ENCODE measurements around the gene DNAJB8.
A peak's percentile ranks its signal among the peaks of the same experiment; 100 is the strongest.

Gene DNAJB8

GRCh38 chr3:128427872-128428822, 38.5 kb downstream of the DNAJB8 start:
- H3K4me3 ChIP-seq (ENCODE audit: low read depth, low read length), result no peak overlapping the region
- DNase-seq (ENCODE audit: low read depth), result no peak
- in situ Hi-C loops (cut with HindIII; ENCODE audit: low sequenced_read_pairs), result no loop called here
- TF ChIP-seq CTCF (IDR thresholded peaks at IDR 0.05; ENCODE audit: low read depth, low read length, missing control alignments), result no peak

- in situ Hi-C loops (cut with HindIII; ENCODE audit: low sequenced_read_pairs), result no loop called here
- H3K4me3 ChIP-seq (ENCODE audit: low read depth, low read length), result no peak overlapping the region
- DNase-seq (ENCODE audit: low read depth), result no peak
- no peak for TF ChIP-seq CTCF (IDR thresholded peaks at IDR 0.05; ENCODE audit: low read depth, low read length, missing control alignments)
Observed at GRCh38 chr3:128427175-128427857, 39.4 kb downstream of the DNAJB8 start.

DNA sequence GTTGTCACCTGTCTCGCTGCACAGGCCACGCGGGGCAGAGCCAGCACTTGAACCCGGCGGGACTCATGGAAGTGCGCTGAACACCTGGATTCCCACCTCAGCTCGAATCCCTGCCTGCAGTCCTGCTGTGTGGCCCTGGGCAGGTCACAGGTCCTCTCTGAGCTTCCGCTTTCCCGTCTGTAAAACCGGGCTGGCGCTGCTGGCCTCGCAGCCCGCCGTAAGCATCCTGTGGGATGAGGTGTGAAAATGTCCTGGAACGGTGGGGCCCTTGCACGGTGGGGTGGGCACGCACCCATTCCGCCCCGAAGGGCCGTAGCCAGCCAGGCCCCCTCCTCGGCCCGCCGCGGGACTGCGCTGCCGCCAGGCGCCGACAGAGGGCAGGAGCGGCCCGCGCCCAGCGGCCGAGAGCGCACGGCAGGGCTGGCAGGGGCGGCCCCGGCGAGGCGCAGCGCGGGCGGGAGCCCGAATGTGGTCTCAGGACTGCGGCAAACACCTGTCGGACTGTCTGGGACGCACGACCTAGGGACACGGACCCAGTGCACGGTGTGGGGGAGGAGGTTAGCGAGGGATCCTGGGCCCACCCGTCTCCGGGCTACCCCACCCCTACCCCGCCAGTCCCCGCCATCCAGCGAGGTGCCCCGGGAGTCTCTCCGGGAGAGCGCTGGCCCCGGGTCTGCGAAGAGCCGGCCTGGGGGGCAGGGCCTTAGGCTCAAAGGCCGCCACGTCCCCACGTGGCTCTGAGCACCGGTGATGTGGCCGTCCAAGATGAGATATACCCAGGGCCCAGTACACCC, 40.4 kb downstream of the DNAJB8 start:
- peak; percentile 69 for TF ChIP-seq CTCF (IDR thresholded peaks at IDR 0.05; ENCODE audit: low read depth, low read length, missing control alignments)
- no peak overlapping the region for H3K4me3 ChIP-seq (ENCODE audit: low read depth, low read length)
- in situ Hi-C loops (cut with HindIII; ENCODE audit: low sequenced_read_pairs), result no loop called here
- no peak for DNase-seq (ENCODE audit: low read depth)

GRCh38 chr3:128425846-128426127, 40.9 kb downstream of the DNAJB8 start:
- H3K4me3 ChIP-seq (ENCODE audit: low read depth, low read length), result no peak overlapping the region
- no peak for TF ChIP-seq CTCF (IDR thresholded peaks at IDR 0.05; ENCODE audit: low read depth, low read length, missing control alignments)
- in situ Hi-C loops (cut with HindIII; ENCODE audit: low sequenced_read_pairs), result no loop called here
- DNase-seq (ENCODE audit: low read depth), result no peak

- no peak for DNase-seq (ENCODE audit: low read depth)
- in situ Hi-C loops (cut with HindIII; ENCODE audit: low sequenced_read_pairs), result no loop called here
- no peak for TF ChIP-seq CTCF (IDR thresholded peaks at IDR 0.05; ENCODE audit: low read depth, low read length, missing control alignments)
- H3K4me3 ChIP-seq (ENCODE audit: low read depth, low read length), result no peak overlapping the region
Observed at GRCh38 chr3:128425142-128425845, 41.4 kb downstream of the DNAJB8 start.
